HG03520 (cell line): ENCODE results near the gene SMAP1.
"Not testable (repeated sequence)": the region's sequence is repeated elsewhere in the genome, so short reads cannot be mapped to it uniquely, and the experiment has no call there.

Experiments used
- ATAC-seq: cut with Tn5 transposase; IDR thresholded peaks from one replicate; pipeline ENCODE4 v1.9.1; 2021; ENCODE audit warnings: mild to moderate bottlenecking, moderate library complexity; ENCODE audit not compliant: unreplicated experiment

The SMAP1 gene

GRCh38 chr6:70738028-70738427 lies 70.3 kb downstream of the SMAP1 start:
- ATAC-seq = no peak

- ATAC-seq = no peak
Measured at GRCh38 chr6:70739534-70739933, 71.9 kb downstream of the SMAP1 start.

GRCh38 chr6:70740746-70741145 lies 73.1 kb downstream of the SMAP1 start:
- not testable (repeated sequence) for ATAC-seq

- not testable (repeated sequence) for ATAC-seq
Measured at GRCh38 chr6:70742462-70742861, 74.8 kb downstream of the SMAP1 start.

- ATAC-seq = no peak
Measured at GRCh38 chr6:70753870-70754380, 86.2 kb downstream of the SMAP1 start.

- ATAC-seq = no peak
Measured at GRCh38 chr6:70758883-70759282, 91.2 kb downstream of the SMAP1 start.

- ATAC-seq = no peak
Measured at GRCh38 chr6:70763754-70764510, 96.2 kb downstream of the SMAP1 start.

- ATAC-seq = no peak
Measured at GRCh38 chr6:70764706-70765105, 97.0 kb downstream of the SMAP1 start.

- ATAC-seq = not testable (repeated sequence)
Measured at GRCh38 chr6:70771351-70771750, 103.7 kb downstream of the SMAP1 start.

- ATAC-seq = no peak
Measured at GRCh38 chr6:70779934-70780333, 112.3 kb downstream of the SMAP1 start.

GRCh38 chr6:70790483-70791224 lies 123.0 kb downstream of the SMAP1 start:
- no peak for ATAC-seq

GRCh38 chr6:70797625-70798024 lies 129.9 kb downstream of the SMAP1 start:
- ATAC-seq = peak; percentile 95

GRCh38 chr6:70806086-70806485 lies 138.4 kb downstream of the SMAP1 start:
- ATAC-seq = no peak

GRCh38 chr6:70811788-70812187 lies 144.1 kb downstream of the SMAP1 start:
- no peak for ATAC-seq

- no peak for ATAC-seq
Measured at GRCh38 chr6:70813885-70814284, 146.2 kb downstream of the SMAP1 start.

GRCh38 chr6:70819646-70820045 lies 152.0 kb downstream of the SMAP1 start:
- ATAC-seq = no peak

GRCh38 chr6:70820778-70821177 lies 153.1 kb downstream of the SMAP1 start:
- ATAC-seq = no peak

- no peak for ATAC-seq
Measured at GRCh38 chr6:70821751-70822150, 154.1 kb downstream of the SMAP1 start.

GRCh38 chr6:70823651-70824050 lies 156.0 kb downstream of the SMAP1 start:
- ATAC-seq = no peak

- no peak for ATAC-seq
Measured at GRCh38 chr6:70831427-70831826, 163.7 kb downstream of the SMAP1 start.

GRCh38 chr6:70834520-70834919 lies 166.8 kb downstream of the SMAP1 start:
- no peak for ATAC-seq

- ATAC-seq = no peak
Measured at GRCh38 chr6:70838907-70839285, 171.2 kb downstream of the SMAP1 start.
